Endothelial cell (in vitro differentiated cells): ENCODE results near the gene LRP1B. TPM values are rescaled to one million over a fixed set of nuclear protein-coding genes. Genes with fewer than 3 reads are reported as not detected.

Experiments used
- DNase-seq: peaks from one replicate; pipeline ENCODE4 v3.0.0; 2021; ENCODE audit warnings: low spot score
- H3K27ac Mint-ChIP-seq: one replicate; pipeline ENCODE4 v1.8.0; 2021; ENCODE audit warnings: mixed read lengths, inconsistent platforms; ENCODE audit not compliant: unreplicated experiment
- H3K27me3 Mint-ChIP-seq: one replicate; pipeline ENCODE4 v1.8.0; 2021; ENCODE audit warnings: mild to moderate bottlenecking, moderate library complexity, mixed read lengths, inconsistent platforms; ENCODE audit not compliant: unreplicated experiment
- H3K36me3 Mint-ChIP-seq: one replicate; pipeline ENCODE4 v1.8.0; 2021; ENCODE audit warnings: mild to moderate bottlenecking, low read depth, mixed read lengths, inconsistent platforms; ENCODE audit not compliant: unreplicated experiment
- H3K4me1 Mint-ChIP-seq: one replicate; pipeline ENCODE4 v1.8.0; 2021; ENCODE audit warnings: mild to moderate bottlenecking, mixed read lengths, inconsistent platforms; ENCODE audit not compliant: unreplicated experiment
- H3K4me3 Mint-ChIP-seq: one replicate; pipeline ENCODE4 v1.8.0; 2021; ENCODE audit warnings: mild to moderate bottlenecking, mixed read lengths, inconsistent platforms; ENCODE audit not compliant: unreplicated experiment
- H3K9me3 Mint-ChIP-seq: one replicate; pipeline ENCODE4 v1.8.0; 2021; ENCODE audit warnings: mixed read lengths, inconsistent platforms; ENCODE audit not compliant: unreplicated experiment
- CTCF ChIP-seq: fragments of 200-600 bp; sonication (generic); IDR thresholded peaks from one replicate; pipeline ENCODE4 v1.5.0; 2021; ENCODE audit warnings: antibody characterized with exemption; ENCODE audit not compliant: unreplicated experiment
- total RNA-seq: library from RNA; stranded (reverse); fragmentation: NEBNext Ultra II Directional; extraction: Animal tissue kit (Norgen Biotek cat#: 25700); gene quantifications from one replicate; pipeline ENCODE4 v1.2.1, GENCODE V29; 2021; ENCODE audit not compliant: unreplicated experiment

Gene LRP1B
- total RNA-seq, 1 donor from 2014 or later = 1.4 TPM

- TF ChIP-seq CTCF = no peak
Measured at GRCh38 chr2:141137122-141137693, 993.6 kb downstream of the LRP1B start.

GRCh38 chr2:141133883-141134282 is 996.9 kb downstream of the LRP1B start:
- H3K4me3 Mint-ChIP-seq = no peak overlapping the region
- no peaks in the 10 kb centered on the region for H3K4me1 Mint-ChIP-seq
- H3K36me3 Mint-ChIP-seq = no peaks in the 10 kb centered on the region
- no peak for TF ChIP-seq CTCF
- no peaks in the 10 kb centered on the region for H3K27me3 Mint-ChIP-seq
- no peaks in the 10 kb centered on the region for H3K9me3 Mint-ChIP-seq
- no peak overlapping the region for H3K27ac Mint-ChIP-seq
- no peak for DNase-seq

More at GRCh38 chr2:141137122-141137693, 993.6 kb downstream of the LRP1B start:
- Mint-ChIP-seq H3K27me3 (no peaks in the 10 kb centered on the region), H3K4me1 (no peaks in the 10 kb centered on the region), H3K9me3 (no peaks in the 10 kb centered on the region), H3K27ac (no peak overlapping the region), H3K4me3 (no peak overlapping the region), H3K36me3 (no peaks in the 10 kb centered on the region)
- DNase-seq = no peak

- Mint-ChIP-seq H3K36me3 (no peaks in the 10 kb centered on the region), H3K4me3 (no peak overlapping the region), H3K9me3 (no peaks in the 10 kb centered on the region), H3K27ac (no peak overlapping the region), H3K27me3 (no peaks in the 10 kb centered on the region), H3K4me1 (no peaks in the 10 kb centered on the region)
- no peak for DNase-seq
- no peak for TF ChIP-seq CTCF
Measured at GRCh38 chr2:141125432-141125831, 1005.4 kb downstream of the LRP1B start.

GRCh38 chr2:141118836-141119235 is 1012.0 kb downstream of the LRP1B start:
- no peaks in the 10 kb centered on the region for H3K36me3 Mint-ChIP-seq
- no peaks in the 10 kb centered on the region for H3K9me3 Mint-ChIP-seq
- H3K27me3 Mint-ChIP-seq = no peaks in the 10 kb centered on the region
- H3K4me1 Mint-ChIP-seq = no peaks in the 10 kb centered on the region
- DNase-seq = no peak
- no peak overlapping the region for H3K27ac Mint-ChIP-seq
- no peak overlapping the region for H3K4me3 Mint-ChIP-seq
- no peak for TF ChIP-seq CTCF

GRCh38 chr2:141113301-141113700 is 1017.5 kb downstream of the LRP1B start:
- H3K27ac Mint-ChIP-seq = no peak overlapping the region
- no peak for TF ChIP-seq CTCF
- no peaks in the 10 kb centered on the region for H3K36me3 Mint-ChIP-seq
- no peaks in the 10 kb centered on the region for H3K4me1 Mint-ChIP-seq
- no peak overlapping the region for H3K4me3 Mint-ChIP-seq
- no peaks in the 10 kb centered on the region for H3K9me3 Mint-ChIP-seq
- no peak for DNase-seq
- H3K27me3 Mint-ChIP-seq = peaks cover 3% of the 10 kb centered on the region
